ENCODE data around the gene XRCC4.

The XRCC4 gene

DNA sequence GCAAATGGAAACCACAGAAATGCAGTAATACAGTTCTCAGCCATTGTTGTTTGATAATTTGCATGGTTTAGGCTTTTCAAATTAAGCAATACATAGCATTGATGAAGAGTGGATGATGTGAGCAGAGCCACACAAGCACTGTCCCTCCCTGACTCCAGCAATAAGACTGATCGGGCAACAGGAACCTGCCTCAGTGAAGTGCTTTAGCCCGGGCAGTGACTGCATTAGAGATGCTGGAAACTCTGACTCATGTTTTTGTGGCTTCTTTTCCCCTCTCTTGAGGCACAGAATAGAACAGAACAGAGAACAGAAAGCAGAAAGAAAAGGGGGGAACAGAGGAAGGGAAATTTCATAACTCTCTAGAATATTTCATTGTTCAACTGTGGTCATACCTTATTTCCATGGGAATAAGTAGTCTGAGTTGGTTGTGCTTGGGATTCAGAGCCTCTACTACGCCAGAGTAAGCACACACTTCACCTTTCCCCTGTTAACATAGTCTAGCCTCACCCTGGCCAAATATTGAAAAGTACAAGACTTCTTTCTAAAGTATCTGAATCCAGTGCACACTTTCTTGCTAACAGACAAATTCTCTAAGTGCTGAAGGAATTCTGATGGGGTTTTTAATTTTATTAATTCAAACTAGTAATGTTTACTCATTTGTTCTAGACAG lies 229.4 kb downstream of the XRCC4 start:
- no peaks in the 10 kb centered on the region for H3K9me3 ChIP-seq (ENCODE audit: severe bottlenecking)
- no peaks in the 10 kb centered on the region for H3K36me3 ChIP-seq (ENCODE audit: low read depth)
- no peaks in the 10 kb centered on the region for H3K27me3 ChIP-seq (ENCODE audit: insufficient read depth, poor library complexity, severe bottlenecking)
- H3K4me3 ChIP-seq (ENCODE audit: severe bottlenecking) = no peak overlapping the region
- no peak overlapping the region for H3K27ac ChIP-seq (ENCODE audit: poor library complexity, severe bottlenecking)
- DNase-seq (ENCODE audit: low spot score) = no peak
- no peaks in the 10 kb centered on the region for H3K4me1 ChIP-seq (ENCODE audit: insufficient read depth, poor library complexity, severe bottlenecking)
- peak; percentile 68 for ATAC-seq (ENCODE audit: low read depth)
- TF ChIP-seq CTCF (IDR thresholded peaks at IDR 0.05; ENCODE audit: poor library complexity, severe bottlenecking) = no peak

DNA sequence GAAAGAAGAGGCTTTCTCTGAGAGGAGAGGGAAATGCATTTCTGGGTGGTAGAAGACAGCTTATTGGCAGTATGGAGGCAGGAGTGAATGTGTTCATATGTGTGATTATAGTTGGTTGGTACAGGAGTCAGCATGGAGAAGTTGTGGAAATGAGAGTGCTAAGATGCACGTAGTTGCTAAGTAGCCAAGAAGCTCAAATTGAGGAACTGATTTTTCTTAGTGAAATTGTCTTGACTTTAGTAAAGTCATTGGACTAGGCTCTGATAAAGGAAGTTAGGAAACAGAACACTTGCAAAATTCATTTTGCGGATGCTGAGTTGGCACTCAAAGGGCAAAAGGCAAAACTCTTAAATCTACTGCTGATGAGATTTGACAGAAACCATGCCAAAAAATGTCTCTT lies 235.3 kb downstream of the XRCC4 start:
- no peak for ATAC-seq (ENCODE audit: low read depth)
- Histone ChIP-seq H3K27ac (ENCODE audit: poor library complexity, severe bottlenecking) (no peak overlapping the region), H3K4me1 (ENCODE audit: insufficient read depth, poor library complexity, severe bottlenecking) (no peaks in the 10 kb centered on the region), H3K27me3 (ENCODE audit: insufficient read depth, poor library complexity, severe bottlenecking) (no peaks in the 10 kb centered on the region), H3K9me3 (ENCODE audit: severe bottlenecking) (no peaks in the 10 kb centered on the region), H3K36me3 (ENCODE audit: low read depth) (no peaks in the 10 kb centered on the region), H3K4me3 (ENCODE audit: severe bottlenecking) (no peak overlapping the region)
- no peak for DNase-seq (ENCODE audit: low spot score)
- TF ChIP-seq CTCF (IDR thresholded peaks at IDR 0.05; ENCODE audit: poor library complexity, severe bottlenecking) = no peak

DNA sequence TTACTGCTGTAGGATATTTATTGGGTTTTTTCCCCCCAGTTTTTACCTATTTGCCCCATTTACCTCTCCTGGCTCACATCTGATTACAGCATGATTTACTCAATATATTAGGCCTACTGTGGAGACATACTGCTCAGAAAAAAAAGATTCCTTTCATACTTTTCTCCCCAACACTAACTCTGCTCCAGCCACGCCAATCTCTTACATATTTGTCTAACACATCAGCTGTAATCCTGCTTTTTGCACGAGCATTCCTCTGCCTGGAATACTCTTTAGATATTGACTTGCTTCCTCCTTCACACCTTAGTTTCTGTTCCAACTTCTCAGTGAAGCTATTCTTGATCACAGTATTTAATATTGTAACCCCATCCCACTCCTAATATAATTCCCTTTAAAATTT lies 236.1 kb downstream of the XRCC4 start:
- Histone ChIP-seq H3K4me3 (ENCODE audit: severe bottlenecking) (no peak overlapping the region), H3K27ac (ENCODE audit: poor library complexity, severe bottlenecking) (no peak overlapping the region), H3K4me1 (ENCODE audit: insufficient read depth, poor library complexity, severe bottlenecking) (no peaks in the 10 kb centered on the region), H3K9me3 (ENCODE audit: severe bottlenecking) (no peaks in the 10 kb centered on the region), H3K27me3 (ENCODE audit: insufficient read depth, poor library complexity, severe bottlenecking) (no peaks in the 10 kb centered on the region), H3K36me3 (ENCODE audit: low read depth) (no peaks in the 10 kb centered on the region)
- TF ChIP-seq CTCF (IDR thresholded peaks at IDR 0.05; ENCODE audit: poor library complexity, severe bottlenecking) = no peak
- peak; percentile 29; the same call in 1 of the 3 replicates for ATAC-seq (ENCODE audit: low read depth)
- DNase-seq (ENCODE audit: low spot score) = no peak

DNA sequence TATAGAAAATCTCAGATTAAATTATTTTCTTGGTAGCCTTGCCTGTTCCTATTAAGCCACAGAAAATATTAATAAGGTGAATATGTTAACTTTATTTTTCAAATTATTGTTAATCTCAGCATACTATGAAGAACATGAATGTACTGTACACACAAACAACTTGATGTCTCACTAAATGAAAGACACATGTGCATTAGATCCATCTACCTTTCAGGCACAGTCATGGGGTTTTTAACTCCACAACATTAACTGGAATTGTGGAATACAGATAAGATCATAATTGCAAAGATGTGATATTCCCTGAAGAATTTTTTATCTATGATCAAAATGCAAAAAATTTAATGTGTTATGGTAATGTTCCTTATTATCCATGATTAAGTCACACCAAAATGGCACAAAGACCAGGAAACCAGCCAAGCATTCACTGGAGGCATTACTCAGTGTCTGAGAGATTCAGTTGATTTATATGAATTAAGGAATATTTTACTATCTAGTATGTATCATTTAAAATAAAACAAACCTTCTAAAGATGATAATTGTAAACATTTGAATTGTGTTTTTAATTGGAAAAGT lies 244.2 kb downstream of the XRCC4 start:
- Histone ChIP-seq H3K36me3 (ENCODE audit: low read depth) (no peaks in the 10 kb centered on the region), H3K4me3 (ENCODE audit: severe bottlenecking) (no peak overlapping the region), H3K9me3 (ENCODE audit: severe bottlenecking) (no peaks in the 10 kb centered on the region), H3K4me1 (ENCODE audit: insufficient read depth, poor library complexity, severe bottlenecking) (no peaks in the 10 kb centered on the region), H3K27me3 (ENCODE audit: insufficient read depth, poor library complexity, severe bottlenecking) (no peaks in the 10 kb centered on the region), H3K27ac (ENCODE audit: poor library complexity, severe bottlenecking) (no peak overlapping the region)
- TF ChIP-seq CTCF (IDR thresholded peaks at IDR 0.05; ENCODE audit: poor library complexity, severe bottlenecking) = no peak
- ATAC-seq (ENCODE audit: low read depth) = no peak; the same call in 2 of the 3 replicates
- DNase-seq (ENCODE audit: low spot score) = no peak

DNA sequence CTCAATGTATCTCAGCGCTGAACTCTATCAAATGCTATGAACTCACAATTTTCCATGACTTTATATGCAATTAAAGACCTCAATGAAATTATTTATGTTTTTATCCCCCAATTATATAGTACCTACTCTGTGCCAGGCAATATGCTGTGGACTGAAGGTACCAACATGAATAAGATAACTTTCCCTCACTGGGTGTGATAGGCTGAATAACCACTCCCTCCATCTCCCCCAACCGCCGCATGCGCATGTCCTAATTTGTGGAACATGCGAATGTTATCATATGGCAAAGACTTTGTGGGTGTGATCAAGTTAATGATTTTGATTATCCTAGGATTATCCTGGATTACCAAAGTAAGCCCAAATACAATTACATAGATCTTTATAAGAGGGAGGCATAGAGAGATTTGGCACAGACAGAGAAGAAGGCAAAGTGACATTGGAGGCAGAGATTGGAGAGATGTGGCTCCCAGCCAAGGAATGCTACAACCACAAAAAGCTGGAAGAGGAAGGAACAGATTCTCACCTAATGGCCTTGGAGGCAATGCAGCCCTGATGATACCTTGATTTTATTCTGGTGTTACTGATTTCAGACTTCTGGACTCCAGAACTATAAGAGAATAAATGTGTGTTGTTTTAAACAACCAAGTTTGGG lies 245.1 kb downstream of the XRCC4 start:
- ATAC-seq (ENCODE audit: low read depth) (no peak), DNase-seq (ENCODE audit: low spot score) (no peak)
- no peak overlapping the region for H3K4me3 ChIP-seq (ENCODE audit: severe bottlenecking)
- no peak for TF ChIP-seq CTCF (IDR thresholded peaks at IDR 0.05; ENCODE audit: poor library complexity, severe bottlenecking)
- no peaks in the 10 kb centered on the region for H3K9me3 ChIP-seq (ENCODE audit: severe bottlenecking)
- no peak overlapping the region for H3K27ac ChIP-seq (ENCODE audit: poor library complexity, severe bottlenecking)
- no peaks in the 10 kb centered on the region for H3K27me3 ChIP-seq (ENCODE audit: insufficient read depth, poor library complexity, severe bottlenecking)
- H3K36me3 ChIP-seq (ENCODE audit: low read depth) = no peaks in the 10 kb centered on the region
- no peaks in the 10 kb centered on the region for H3K4me1 ChIP-seq (ENCODE audit: insufficient read depth, poor library complexity, severe bottlenecking)
